K562 (cell line): Measurements from ENCODE around the gene CAPRIN2. TPM values are rescaled to one million over a fixed set of nuclear protein-coding genes. Genes with fewer than 3 reads are reported as not detected.

ENCODE experiments used
- ATF6 ChIP-seq: sonication (generic); formaldehyde crosslinking; IDR thresholded peaks from 2 replicates; pipeline ENCODE4 v1.4.0; 2020; ENCODE audit warnings: mild to moderate bottlenecking, missing genetic modification reagents
- BRF1 ChIP-seq: IDR thresholded peaks from 3 replicates; pipeline ENCODE4 v1.6.1; 2011; ENCODE audit warnings: borderline replicate concordance, mild to moderate bottlenecking; ENCODE audit not compliant: insufficient read length; ENCODE audit errors: extremely low read depth
- CREB3 ChIP-seq: fragments of 450-650 bp; conservative IDR thresholded peaks from 2 replicates; pipeline ENCODE4 v1.6.1; 2016; ENCODE audit warnings: missing genetic modification characterization, low read depth, mild to moderate bottlenecking, missing compliant biosample characterization, moderate library complexity
- HOXB6 ChIP-seq: fragments of 250-450 bp; sonication (Bioruptor Pico); IDR thresholded peaks from 2 replicates; pipeline ENCODE4 v1.5.1; 2022; ENCODE audit warnings: mild to moderate bottlenecking, borderline replicate concordance
- JUND ChIP-seq, 2 experiments: IDR thresholded peaks; 2 replicates in 1 of 2; 3 replicates in 1 of 2; pipeline ENCODE4 v1.6.1; 2011; ENCODE audit warnings: borderline replicate concordance in 2 of 2, low read depth in 2 of 2, low read length in 2 of 2, improper control_type of control experiment in 1 of 2, missing biosample characterization in 1 of 2, missing genetic modification characterization in 1 of 2, missing genetic modification reagents in 1 of 2
- KDM2B ChIP-seq: fragments of 250-450 bp; sonication (Bioruptor Pico); IDR thresholded peaks from 2 replicates; pipeline ENCODE4 v1.8.0; 2021; ENCODE audit warnings: mild to moderate bottlenecking, moderate library complexity
- KHSRP ChIP-seq: fragments of 450-650 bp; IDR thresholded peaks from 2 replicates; pipeline ENCODE4 v1.6.1; 2017
- MYBL2 ChIP-seq, 2 experiments: fragments of 450-650 bp in 1 of 2; sonication (generic) in 1 of 2; formaldehyde crosslinking in 1 of 2; IDR thresholded peaks; 2 replicates each; pipeline versions ENCODE4 v1.6.1 to v1.8.1; 2017 to 2022; ENCODE audit warnings: borderline replicate concordance in 1 of 2, inconsistent platforms in 1 of 2, low read depth in 1 of 2, mild to moderate bottlenecking in 1 of 2, missing genetic modification reagents in 1 of 2, moderate library complexity in 1 of 2
- NCOA6 ChIP-seq: fragments of 450-650 bp; IDR thresholded peaks from 2 replicates; pipeline ENCODE4 v1.6.1; 2017; ENCODE audit warnings: mild to moderate bottlenecking
- NFE2L1 ChIP-seq: fragments of 450-650 bp; IDR thresholded peaks from 2 replicates; pipeline ENCODE4 v1.6.1; 2016; ENCODE audit warnings: missing genetic modification characterization, low read depth, mild to moderate bottlenecking, missing compliant biosample characterization, moderate library complexity, borderline replicate concordance
- PHB2 ChIP-seq: fragments of 450-650 bp; IDR thresholded peaks from 2 replicates; pipeline ENCODE4 v1.6.1; 2017; ENCODE audit warnings: low read depth
- PYGO2 ChIP-seq: fragments of 450-650 bp; IDR thresholded peaks from 2 replicates; pipeline ENCODE4 v1.6.1; 2016; ENCODE audit warnings: mild to moderate bottlenecking, missing genetic modification characterization, moderate library complexity, missing compliant biosample characterization
- RBFOX2 ChIP-seq: fragments of 200-400 bp; formaldehyde crosslinking; IDR thresholded peaks from 2 replicates; pipeline ENCODE4 v1.6.1; 2017; ENCODE audit warnings: low read depth, mild to moderate bottlenecking, low read length, moderate library complexity
- SAFB ChIP-seq: fragments of 200-400 bp; formaldehyde crosslinking; IDR thresholded peaks from 2 replicates; pipeline ENCODE4 v1.6.1; 2017; ENCODE audit warnings: low read depth, low read length, borderline replicate concordance
- SIRT6 ChIP-seq: IDR thresholded peaks from one replicate; pipeline ENCODE4 v1.6.1; 2012; ENCODE audit warnings: low read depth, mild to moderate bottlenecking, control low read depth, inconsistent platforms, low read length, moderate library complexity
- SREBF2 ChIP-seq: sonication (generic); formaldehyde crosslinking; IDR thresholded peaks from 2 replicates; pipeline ENCODE4 v1.4.0; 2020; ENCODE audit warnings: mild to moderate bottlenecking, missing genetic modification reagents
- STAT6 ChIP-seq: sonication (generic); formaldehyde crosslinking; IDR thresholded peaks from 2 replicates; pipeline ENCODE4 v1.8.1; 2023; ENCODE audit warnings: mild to moderate bottlenecking, missing genetic modification reagents
- TAF15 ChIP-seq: fragments of 200-400 bp; formaldehyde crosslinking; IDR thresholded peaks from 2 replicates; pipeline ENCODE4 v1.6.1; 2017; ENCODE audit warnings: mild to moderate bottlenecking, low read depth, low read length, moderate library complexity
- TAL1 ChIP-seq: fragments of 450-650 bp; IDR thresholded peaks from 2 replicates; pipeline ENCODE4 v1.6.1; 2016; ENCODE audit warnings: mild to moderate bottlenecking
- TFAM ChIP-seq: fragments of 250-450 bp; sonication (Bioruptor Pico); conservative IDR thresholded peaks from 2 replicates; pipeline ENCODE4 v1.5.0; 2021; ENCODE audit warnings: mild to moderate bottlenecking, moderate library complexity
- ZNF12 ChIP-seq: sonication (generic); formaldehyde crosslinking; IDR thresholded peaks from 2 replicates; pipeline ENCODE4 v1.4.0; 2020; ENCODE audit warnings: mild to moderate bottlenecking, missing genetic modification reagents
- ZNF766 ChIP-seq: fragments of 200-800 bp; sonication (Bioruptor generic); conservative IDR thresholded peaks from 2 replicates; pipeline ENCODE4 v1.6.1; 2016; ENCODE audit warnings: missing genetic modification characterization, missing compliant biosample characterization
- ZNF77 ChIP-seq: fragments of 250-450 bp; sonication (Bioruptor Pico); IDR thresholded peaks from 2 replicates; pipeline ENCODE4 v1.5.0; 2020
- ZSCAN32 ChIP-seq: fragments of 450-650 bp; formaldehyde crosslinking; IDR thresholded peaks from 2 replicates; pipeline ENCODE4 v1.4.0; 2020; ENCODE audit warnings: mild to moderate bottlenecking, moderate library complexity
- polyA plus RNA-seq, 8 experiments: library from polyadenylated mRNA; depleted of rRNA in 4 of 8; stranded (reverse) in 5 of 8; unstranded in 3 of 8; fragments of >200 nt; fragmentation: Nextera tagmentation in 2 of 8; fragmentation: Illumina TruSeq in 1 of 8; extraction: Ambion mirVana in 2 of 8; extraction: Trizol in 1 of 8; gene quantifications; 2 replicates each; pipeline versions ENCODE4 v1.2.1 to v1.2.3, GENCODE V29; 2011 to 2014; ENCODE audit warnings: inconsistent platforms in 1 of 8, missing spikeins in 1 of 8
- total RNA-seq, 7 experiments: library from RNA; depleted of rRNA in 6 of 7; stranded (reverse); fragments of >200 nt in 6 of 7; fragmentation: Illumina TruSeq in 2 of 7; extraction: Trizol in 2 of 7; gene quantifications; 2 replicates each; pipeline versions ENCODE4 v1.2.1 to v1.2.3, GENCODE V29; 2011 to 2021; ENCODE audit warnings: low replicate concordance in 1 of 7

Gene CAPRIN2
- total and polyA plus RNA-seq, 9 of the 15 experiments (the other 6 are each of a cell fraction or from before 2014, with no cell fraction given) = 2.3 to 14.5 (median 8.9) TPM

- no peak for TF ChIP-seq PHB2
- no peak for TF ChIP-seq KDM2B (CRISPR knock-in tag)
- no peak for TF ChIP-seq BRF1
- TF ChIP-seq STAT6 (CRISPR knock-in tag) = peak; percentile 59; the same call in 1 of the 2 replicates
- no peak for TF ChIP-seq ZNF77
- TF ChIP-seq NCOA6 = no peak
- no peak for TF ChIP-seq NFE2L1 (tag)
- no peak for TF ChIP-seq JUND (IDR thresholded peaks at IDR 0.05; ENCODE audit: borderline replicate concordance, low read depth, low read length)
- TF ChIP-seq JUND (tag; IDR thresholded peaks at IDR 0.05; ENCODE audit: borderline replicate concordance, low read depth, low read length) = no peak
- no peak for TF ChIP-seq SIRT6
- no peak for TF ChIP-seq KHSRP
- TF ChIP-seq TAL1 = no peak
- TF ChIP-seq CREB3 = 0 out of 2 replicates have a peak, but pooled peaks have one; percentile 33
- TF ChIP-seq TFAM = no peak
- TF ChIP-seq SAFB = no peak
- no peak for TF ChIP-seq PYGO2 (tag)
- no peak for TF ChIP-seq HOXB6 (CRISPR knock-in tag)
- TF ChIP-seq ATF6 (CRISPR knock-in tag) = no peak
- TF ChIP-seq ZNF12 (CRISPR knock-in tag) = no peak
- no peak for TF ChIP-seq SREBF2 (CRISPR knock-in tag)
- no peak for TF ChIP-seq ZNF766 (CRISPR knock-in tag)
- TF ChIP-seq ZSCAN32 (CRISPR knock-in tag) = no peak
- TF ChIP-seq TAF15 = no peak
- no peak for TF ChIP-seq MYBL2 (IDR thresholded peaks at IDR 0.05; ENCODE audit: low read depth)
- TF ChIP-seq MYBL2 (CRISPR knock-in tag; IDR thresholded peaks at IDR 0.05; ENCODE audit: borderline replicate concordance) = no peak
- no peak for TF ChIP-seq RBFOX2
Measured at GRCh38 chr12:30696103-30696408, 58.7 kb downstream of the CAPRIN2 start (continued).
